ENCODE measurements around the gene SDE2. TPM values are rescaled to one million over a fixed set of nuclear protein-coding genes. Genes with fewer than 3 reads are reported as not detected.

SDE2 gene
- total and polyA plus RNA-seq, 10 of the 15 experiments (the other 5 are each of a cell fraction or from before 2014, with no cell fraction given): 2.7 to 19.4 (median 12.6) TPM

GRCh38 chr1:225980005-225980836 lies 18.9 kb downstream of the SDE2 start (continued):
- TF ChIP-seq PRDM15 (CRISPR knock-in tag; IDR thresholded peaks at IDR 0.05) (no peak), MYC (IDR thresholded peaks at IDR 0.05; ENCODE audit: insufficient read depth, insufficient read length, insufficient replicate concordance, low read length, severe bottlenecking) (no peak), USF2 (IDR thresholded peaks at IDR 0.05; ENCODE audit: borderline replicate concordance, low read depth, low read length) (no peak), SREBF1 (IDR thresholded peaks at IDR 0.05; ENCODE audit: low read length) (no peak), JUND (IDR thresholded peaks at IDR 0.05; ENCODE audit: low read depth, low read length) (no peak)
